Measurements from ENCODE around the gene NEK6. TPM values are rescaled to one million over a fixed set of nuclear protein-coding genes. Genes with fewer than 3 reads are reported as not detected.

Gene NEK6
- total RNA-seq, 1 experiment from 2014 or later: 21.1 TPM

GRCh38 chr9:124351672-124352468 is 94.1 kb downstream of the NEK6 start:
- TF ChIP-seq EZH2 (IDR thresholded peaks at IDR 0.05; ENCODE audit: low read length, unreplicated experiment): no peak
- no peaks in the 10 kb centered on the region for H3K9me2 ChIP-seq (replicated peaks; ENCODE audit: low read length)
- no peak overlapping the region for H3K9ac ChIP-seq (ENCODE audit: low read length)
- H3F3A ChIP-seq (ENCODE audit: low read length, unreplicated experiment): no peaks in the 10 kb centered on the region
- H4K20me1 ChIP-seq (ENCODE audit: low read length): peaks cover 11% of the 10 kb centered on the region; the same call in 1 of the 2 replicates
- no peak overlapping the region for H3K4me2 ChIP-seq (ENCODE audit: low read length)
- peaks cover 36% of the 10 kb centered on the region; the same call in 1 of the 2 replicates for H3K36me3 ChIP-seq (ENCODE audit: low read depth, low read length)
- intact Hi-C loops (cut with micrococcal nuclease): no loop called here
- H3K27ac ChIP-seq (ENCODE audit: low read length): no peak overlapping the region
- no peak for DNase-seq
- CTCF ChIA-PET: no interaction called here
- no peaks in the 10 kb centered on the region for H3K9me3 ChIP-seq (ENCODE audit: low read length)
- no peak overlapping the region for H3K4me3 ChIP-seq (ENCODE audit: low read length)
- peaks cover 9% of the 10 kb centered on the region; the same call in 1 of the 2 replicates for H3K79me2 ChIP-seq (ENCODE audit: low read length)
- POLR2A ChIA-PET (ENCODE audit: unreplicated experiment): no interaction called here
- no peaks in the 10 kb centered on the region for H3K27me3 ChIP-seq (ENCODE audit: low read length)
- ATAC-seq: no peak
- no peak overlapping the region for H2AFZ ChIP-seq (ENCODE audit: low read length)
- TSS peak; percentile 11 for BruUV-seq (replicated peaks)
- no peaks in the 10 kb centered on the region for H3K4me1 ChIP-seq (ENCODE audit: insufficient read depth, low read length)

GRCh38 chr9:124352616-124353015 is 94.9 kb downstream of the NEK6 start:
- ChIA-PET POLR2A (ENCODE audit: unreplicated experiment) (no interaction called here), CTCF (interaction anchor here (0.6 kb wide), 1 partner anchor 184 kb away, joined by 7 read pairs; no protein-coding TSS in a partner anchor)
- no TSS peak for BruUV-seq (replicated peaks)
- intact Hi-C loops (cut with micrococcal nuclease): no loop called here
- H2AFZ ChIP-seq (ENCODE audit: low read length): no peak overlapping the region
- peaks cover 18% of the 10 kb centered on the region; the same call in 1 of the 2 replicates for H4K20me1 ChIP-seq (ENCODE audit: low read length)
- H3K9me3 ChIP-seq (ENCODE audit: low read length): no peaks in the 10 kb centered on the region
- no peaks in the 10 kb centered on the region for H3K27me3 ChIP-seq (ENCODE audit: low read length)
- H3K27ac ChIP-seq (ENCODE audit: low read length): no peak overlapping the region
- H3K4me2 ChIP-seq (ENCODE audit: low read length): no peak overlapping the region
- H3K4me1 ChIP-seq (ENCODE audit: insufficient read depth, low read length): no peaks in the 10 kb centered on the region
- peaks cover 36% of the 10 kb centered on the region; the same call in 1 of the 2 replicates for H3K36me3 ChIP-seq (ENCODE audit: low read depth, low read length)
- H3K79me2 ChIP-seq (ENCODE audit: low read length): peaks cover 17% of the 10 kb centered on the region
- H3F3A ChIP-seq (ENCODE audit: low read length, unreplicated experiment): no peaks in the 10 kb centered on the region
- no peak for TF ChIP-seq CTCF (conservative IDR thresholded peaks at IDR 0.05; ENCODE audit: low read depth, low read length)
- TF ChIP-seq EZH2 (IDR thresholded peaks at IDR 0.05; ENCODE audit: low read length, unreplicated experiment): no peak
- TF ChIP-seq EZH2phosphoT487 (IDR thresholded peaks at IDR 0.05; ENCODE audit: borderline replicate concordance, low read length): no peak
- no peaks in the 10 kb centered on the region for H3K9me2 ChIP-seq (replicated peaks; ENCODE audit: low read length)
- no peak overlapping the region for H3K9ac ChIP-seq (ENCODE audit: low read length)
- DNase-seq (no peak), ATAC-seq (no peak)
- no peak overlapping the region for H3K4me3 ChIP-seq (ENCODE audit: low read length)

- ATAC-seq: no peak
- H2AFZ ChIP-seq (ENCODE audit: low read length): no peak overlapping the region
- H4K20me1 ChIP-seq (ENCODE audit: low read length): peaks cover 24% of the 10 kb centered on the region; the same call in 1 of the 2 replicates
- no peak overlapping the region for H3K9ac ChIP-seq (ENCODE audit: low read length)
- peaks cover 23% of the 10 kb centered on the region for H3K79me2 ChIP-seq (ENCODE audit: low read length)
- H3K27me3 ChIP-seq (ENCODE audit: low read length): no peaks in the 10 kb centered on the region
- H3K4me3 ChIP-seq (ENCODE audit: low read length): no peak overlapping the region
- no peaks in the 10 kb centered on the region for H3K9me3 ChIP-seq (ENCODE audit: low read length)
- ChIA-PET CTCF (interaction anchor here (0.6 kb wide), 1 partner anchor 184 kb away, joined by 7 read pairs; no protein-coding TSS in a partner anchor), POLR2A (ENCODE audit: unreplicated experiment) (no interaction called here)
- H3K36me3 ChIP-seq (ENCODE audit: low read depth, low read length): peaks cover 36% of the 10 kb centered on the region; the same call in 1 of the 2 replicates
- H3K4me1 ChIP-seq (ENCODE audit: insufficient read depth, low read length): no peaks in the 10 kb centered on the region
- no peaks in the 10 kb centered on the region for H3F3A ChIP-seq (ENCODE audit: low read length, unreplicated experiment)
- intact Hi-C loops (cut with micrococcal nuclease): no loop called here
- TF ChIP-seq CTCF (conservative IDR thresholded peaks at IDR 0.05; ENCODE audit: low read depth, low read length) (no peak), EZH2 (IDR thresholded peaks at IDR 0.05; ENCODE audit: low read length, unreplicated experiment) (no peak), EZH2phosphoT487 (IDR thresholded peaks at IDR 0.05; ENCODE audit: borderline replicate concordance, low read length) (no peak)
- no TSS peak for BruUV-seq (replicated peaks)
- no peak for DNase-seq
- no peak overlapping the region for H3K27ac ChIP-seq (ENCODE audit: low read length)
- no peak overlapping the region for H3K4me2 ChIP-seq (ENCODE audit: low read length)
- H3K9me2 ChIP-seq (replicated peaks; ENCODE audit: low read length): no peaks in the 10 kb centered on the region
These were observed 95.5 kb downstream of the NEK6 start for GRCh38 chr9:124353166-124353768.
